Testis (tissue), 3 donors: Measurements from ENCODE around the gene CNOT8. TPM values are rescaled to one million over a fixed set of nuclear protein-coding genes. Genes with fewer than 3 reads are reported as not detected.
"Not testable (repeated sequence)": the region's sequence is repeated elsewhere in the genome, so short reads cannot be mapped to it uniquely, and the experiment has no call there.

Source experiments
- DNase-seq: peaks from one replicate; pipeline ENCODE4 v3.0.0-alpha.2; 2019
- H3K27ac ChIP-seq, 2 donors: fragments of 200-600 bp; sonication (generic); one replicate each; pipeline ENCODE4 v1.5.1; 2019
- H3K27me3 ChIP-seq: fragments of 200-600 bp; sonication (generic); one replicate; pipeline ENCODE4 v1.5.1; 2019
- H3K36me3 ChIP-seq: fragments of 200-600 bp; sonication (generic); one replicate; pipeline ENCODE4 v1.5.1; 2017; ENCODE audit warnings: low read depth; ENCODE audit errors: missing control alignments
- H3K4me1 ChIP-seq: fragments of 200-600 bp; sonication (generic); one replicate; pipeline ENCODE4 v1.5.1; 2019
- H3K4me3 ChIP-seq, 2 donors: fragments of 200-600 bp; sonication (generic); one replicate each; pipeline ENCODE4 v1.5.1; 2017 to 2019
- H3K9me3 ChIP-seq: fragments of 200-600 bp; sonication (generic); one replicate; pipeline ENCODE4 v1.5.1; 2017
- POLR2A ChIP-seq: fragments of 450-650 bp; IDR thresholded peaks from one replicate; pipeline ENCODE4 v1.6.1; 2017; ENCODE audit warnings: antibody characterized with exemption, mild to moderate bottlenecking, moderate library complexity
- WGBS, 2 donors: methylation state at CpG; one replicate each; pipeline ENCODE4 v1.1.5; 2018; 5-methylcytosine and 5-hydroxymethylcytosine counted together
- intact Hi-C: fragments of 100-400 bp; cut with DNase I; formaldehyde crosslinking; loops from one replicate; pipeline ENCODE4 v1.15.1; 2023; ENCODE audit warnings: low total_unique reads
- polyA plus RNA-seq: library from polyadenylated mRNA; stranded (reverse); fragments of 350-450 nt; fragmentation: Illumina TruSeq; extraction: RNeasy Lipid Tissue Mini Kit (QIAGEN cat#74804); gene quantifications from one replicate; pipeline ENCODE4 v1.2.3, GENCODE V29; 2014; ENCODE audit warnings: low read depth, low replicate concordance; ENCODE audit not compliant: insufficient read depth
- total RNA-seq, 2 donors: library from RNA; depleted of rRNA; stranded (reverse); fragments of >200 nt; gene quantifications; one replicate each; pipeline ENCODE4 v1.2.3, GENCODE V29; 2016
- TF ChIP-seq, protein P1 (sequence below), 3 experiments: fragments of 450-650 bp in 2 of 3; fragments of 200-600 bp in 1 of 3; sonication (generic) in 1 of 3; IDR thresholded peaks; one replicate each; pipeline ENCODE4 v1.5.1; 2016 to 2019; ENCODE audit warnings: antibody characterized with exemption in 3 of 3, mild to moderate bottlenecking in 2 of 3, moderate library complexity in 1 of 3

Gene CNOT8
- total and polyA plus RNA-seq, 3 donors from 2014 or later: 67.6 to 106 (median 103) TPM

- Histone ChIP-seq H3K36me3 (no peaks in the 10 kb centered on the region), H3K27me3 (no peaks in the 10 kb centered on the region), H3K9me3 (no peaks in the 10 kb centered on the region), H3K27ac (no peak overlapping the region), H3K4me3 (no peak overlapping the region), H3K4me1 (peaks cover 10% of the 10 kb centered on the region)
- 88 to 92% methylated on average over 4 of the region's 4 CpGs for WGBS, 2 donors
- DNase-seq: no peak
- TF ChIP-seq, protein P1, sequence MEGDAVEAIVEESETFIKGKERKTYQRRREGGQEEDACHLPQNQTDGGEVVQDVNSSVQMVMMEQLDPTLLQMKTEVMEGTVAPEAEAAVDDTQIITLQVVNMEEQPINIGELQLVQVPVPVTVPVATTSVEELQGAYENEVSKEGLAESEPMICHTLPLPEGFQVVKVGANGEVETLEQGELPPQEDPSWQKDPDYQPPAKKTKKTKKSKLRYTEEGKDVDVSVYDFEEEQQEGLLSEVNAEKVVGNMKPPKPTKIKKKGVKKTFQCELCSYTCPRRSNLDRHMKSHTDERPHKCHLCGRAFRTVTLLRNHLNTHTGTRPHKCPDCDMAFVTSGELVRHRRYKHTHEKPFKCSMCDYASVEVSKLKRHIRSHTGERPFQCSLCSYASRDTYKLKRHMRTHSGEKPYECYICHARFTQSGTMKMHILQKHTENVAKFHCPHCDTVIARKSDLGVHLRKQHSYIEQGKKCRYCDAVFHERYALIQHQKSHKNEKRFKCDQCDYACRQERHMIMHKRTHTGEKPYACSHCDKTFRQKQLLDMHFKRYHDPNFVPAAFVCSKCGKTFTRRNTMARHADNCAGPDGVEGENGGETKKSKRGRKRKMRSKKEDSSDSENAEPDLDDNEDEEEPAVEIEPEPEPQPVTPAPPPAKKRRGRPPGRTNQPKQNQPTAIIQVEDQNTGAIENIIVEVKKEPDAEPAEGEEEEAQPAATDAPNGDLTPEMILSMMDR (IDR thresholded peaks at IDR 0.05): no peak
- TF ChIP-seq POLR2A: no peak
- intact Hi-C loops: no loop called here
Observed at GRCh38 chr5:154830596-154830995, 27.8 kb upstream of the CNOT8 start.

GRCh38 chr5:154831451-154831850 is 27.0 kb upstream of the CNOT8 start:
- no peak overlapping the region for H3K27ac ChIP-seq
- intact Hi-C loops: no loop called here
- H3K36me3 ChIP-seq: no peaks in the 10 kb centered on the region
- H3K27me3 ChIP-seq: no peaks in the 10 kb centered on the region
- H3K4me3 ChIP-seq: no peak overlapping the region
- 87 to 90% methylated on average over 7 of the region's 7 CpGs for WGBS, 2 donors
- no peaks in the 10 kb centered on the region for H3K9me3 ChIP-seq
- no peak for DNase-seq
- peaks cover 10% of the 10 kb centered on the region for H3K4me1 ChIP-seq
- TF ChIP-seq, protein P1 (IDR thresholded peaks at IDR 0.05): no peak
- TF ChIP-seq POLR2A: no peak

DNA sequence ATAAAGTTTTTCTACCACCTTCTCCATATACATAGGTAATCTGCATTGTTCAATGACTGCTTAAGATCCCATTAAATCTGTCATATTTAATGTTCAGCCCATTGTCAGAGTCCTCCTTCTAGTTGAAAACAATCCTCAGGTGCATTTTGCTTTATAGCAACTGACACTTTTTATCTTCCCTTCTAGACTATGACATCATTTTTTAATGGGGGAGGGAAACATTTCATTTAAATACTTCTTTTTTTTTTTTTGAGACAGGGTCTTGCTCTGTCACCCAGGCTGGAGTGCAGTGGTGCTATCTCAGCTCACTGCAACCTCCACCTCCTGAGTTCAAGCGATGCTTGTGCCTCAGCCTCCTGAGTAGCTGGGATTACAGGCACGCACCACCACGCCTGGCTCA is 25.6 kb upstream of the CNOT8 start:
- H3K36me3 ChIP-seq, H3K4me3 ChIP-seq, intact Hi-C loops, H3K9me3 ChIP-seq, H3K27me3 ChIP-seq, DNase-seq, H3K27ac ChIP-seq: not testable (repeated sequence)
- H3K4me1 ChIP-seq: peaks cover 10% of the 10 kb centered on the region
- 89 to 96% methylated on average over 3 of the region's 3 CpGs for WGBS, 2 donors

DNA sequence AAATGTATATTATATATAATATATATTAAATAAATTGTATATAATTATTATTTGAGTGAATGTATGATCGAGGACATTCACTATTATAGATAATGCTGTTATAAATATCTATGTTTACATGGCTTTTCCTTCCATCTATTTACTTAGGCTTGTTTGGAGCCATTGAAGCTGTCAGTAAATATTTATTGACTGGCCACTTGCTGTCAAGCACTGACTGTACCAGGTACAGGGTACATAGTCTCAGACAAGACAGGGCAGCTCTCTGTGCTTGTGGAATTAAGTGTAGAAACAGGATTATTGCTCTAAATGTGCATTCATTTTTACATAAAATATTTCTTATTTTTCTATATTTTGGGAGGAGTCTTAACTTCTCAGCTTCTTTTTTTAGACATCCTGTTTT is 24.4 kb upstream of the CNOT8 start:
- TF ChIP-seq, protein P1 (IDR thresholded peaks at IDR 0.05): no peak
- no peak for TF ChIP-seq POLR2A
- Histone ChIP-seq H3K9me3 (no peaks in the 10 kb centered on the region), H3K4me3 (no peak overlapping the region), H3K27ac (no peak overlapping the region), H3K36me3 (no peaks in the 10 kb centered on the region), H3K27me3 (no peaks in the 10 kb centered on the region), H3K4me1 (peaks cover 10% of the 10 kb centered on the region)
- intact Hi-C loops: no loop called here
- 85 to 91% methylated on average over 1 of the region's 1 CpG for WGBS, 2 donors
- DNase-seq: no peak

- WGBS, 2 donors: 86 to 93% methylated on average over 8 of the region's 9 CpGs
- H3K9me3 ChIP-seq, DNase-seq, H3K27me3 ChIP-seq, intact Hi-C loops, H3K36me3 ChIP-seq, H3K27ac ChIP-seq, H3K4me3 ChIP-seq: not testable (repeated sequence)
- peaks cover 10% of the 10 kb centered on the region for H3K4me1 ChIP-seq
Observed at GRCh38 chr5:154835701-154836052, 22.8 kb upstream of the CNOT8 start.

- TF ChIP-seq, protein P1 (IDR thresholded peaks at IDR 0.05): no peak
- no peak for TF ChIP-seq POLR2A
- no peaks in the 10 kb centered on the region for H3K36me3 ChIP-seq
- peaks cover 10% of the 10 kb centered on the region for H3K4me1 ChIP-seq
- DNase-seq: no peak
- intact Hi-C loops: no loop called here
- no peaks in the 10 kb centered on the region for H3K27me3 ChIP-seq
- H3K27ac ChIP-seq: no peak overlapping the region
- H3K4me3 ChIP-seq: no peak overlapping the region
- WGBS, 2 donors: 76 to 95% methylated on average over 6 of the region's 6 CpGs
- H3K9me3 ChIP-seq: no peaks in the 10 kb centered on the region
Observed at GRCh38 chr5:154836225-154836624, 22.2 kb upstream of the CNOT8 start.
